ENCODE results near the gene RYR2. TPM values are rescaled to one million over a fixed set of nuclear protein-coding genes. Genes with fewer than 3 reads are reported as not detected.
A peak's percentile ranks its signal among the peaks of the same experiment; 100 is the strongest.

RYR2 gene
- total and polyA plus RNA-seq, 2 of the 8 experiments (the other 6 are each of a cell fraction or from before 2014, with no cell fraction given): 1.3 to 4.4 TPM

DNA sequence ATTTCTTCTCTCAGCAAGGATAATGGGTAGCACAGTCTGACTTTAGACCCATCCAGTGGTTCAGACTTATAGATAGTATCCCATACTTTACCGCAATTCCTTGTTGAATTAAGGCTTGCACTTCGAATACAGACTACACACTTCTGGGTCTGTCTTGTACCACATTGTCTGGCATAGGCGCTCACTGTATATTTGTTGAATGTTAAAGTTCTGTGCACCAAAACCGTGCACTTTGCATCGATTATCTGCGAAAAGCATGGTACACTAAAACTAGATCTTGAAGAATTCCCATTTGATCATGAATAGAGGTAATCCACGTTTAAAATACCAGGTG, 556 bp upstream of the RYR2 start:
- no peak overlapping the region for H2BK5ac ChIP-seq (ENCODE audit: low read depth, low read length)
- H4K5ac ChIP-seq (ENCODE audit: insufficient read length, low read depth, low read length): no peak overlapping the region
- no peak overlapping the region for H2BK12ac ChIP-seq (ENCODE audit: low read depth, low read length)
- H3K79me2 ChIP-seq (ENCODE audit: control insufficient read depth in 1 of 2, insufficient read depth in 2 of 2, low read length in 2 of 2): peaks cover 0 to 14% of the 10 kb centered on the region in 2 experiments; a peak in 2 of 4 replicates
- ChIA-PET CTCF (ENCODE audit: partially characterized antibody) (interaction anchor here (0.9 to 2.2 kb wide), 8 partner anchors 8 to 352 kb away, joined by 4 to 10 read pairs (median 5); no protein-coding TSS in a partner anchor), POLR2A (ENCODE audit: partially characterized antibody) (interaction anchor here (1.2 to 1.9 kb wide), 4 partner anchors 9 to 317 kb away, joined by 3 to 14 read pairs (median 3); no protein-coding TSS in a partner anchor)
- no peaks in the 10 kb centered on the region for H3K36me3 ChIP-seq (ENCODE audit: control insufficient read depth in 2 of 4, insufficient read depth in 4 of 4, low read length in 3 of 4)
- no peak overlapping the region for H3K27ac ChIP-seq (ENCODE audit: low read depth, low read length)
- DNase-seq (ENCODE audit: low read depth in 1 of 2, low spot score in 2 of 2) (no peak), FAIRE-seq (peak; percentile 32)
- TF ChIP-seq CHD2 (IDR thresholded peaks at IDR 0.05; ENCODE audit: low read length): no peak
- no peak for TF ChIP-seq TEAD4 (IDR thresholded peaks at IDR 0.05; ENCODE audit: low read depth, low read length)
- no peak for TF ChIP-seq SP4 (IDR thresholded peaks at IDR 0.05; ENCODE audit: low read length)
- TF ChIP-seq, protein P1, sequence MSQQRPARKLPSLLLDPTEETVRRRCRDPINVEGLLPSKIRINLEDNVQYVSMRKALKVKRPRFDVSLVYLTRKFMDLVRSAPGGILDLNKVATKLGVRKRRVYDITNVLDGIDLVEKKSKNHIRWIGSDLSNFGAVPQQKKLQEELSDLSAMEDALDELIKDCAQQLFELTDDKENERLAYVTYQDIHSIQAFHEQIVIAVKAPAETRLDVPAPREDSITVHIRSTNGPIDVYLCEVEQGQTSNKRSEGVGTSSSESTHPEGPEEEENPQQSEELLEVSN (IDR thresholded peaks at IDR 0.05): no peak
- TF ChIP-seq USF2 (IDR thresholded peaks at IDR 0.05; ENCODE audit: low read length): no peak
- no peak for TF ChIP-seq CBX8 (IDR thresholded peaks at IDR 0.05; ENCODE audit: borderline replicate concordance, low read depth, low read length)
- H4K91ac ChIP-seq (replicated peaks; ENCODE audit: insufficient read length, low read length): no peak overlapping the region
- no peak overlapping the region for H3K9ac ChIP-seq (replicated peaks in 1 of 4; ENCODE audit: extremely low read depth in 1 of 4, low read depth in 3 of 4, low read length in 3 of 4)
- H3K18ac ChIP-seq (ENCODE audit: extremely low read depth, low read length): no peak overlapping the region
- H3K4me2 ChIP-seq (ENCODE audit: insufficient read depth in 1 of 2, low read depth in 2 of 2, low read length in 2 of 2): peak overlapping the region; percentile 89 to 100
- H2AFZ ChIP-seq (ENCODE audit: low read length): 0 out of 2 replicates have a peak overlapping the region, but pooled peaks have one; percentile 48
- no peak overlapping the region for H3K14ac ChIP-seq (ENCODE audit: insufficient read length)
- no peak overlapping the region for H2BK20ac ChIP-seq (ENCODE audit: low read length)
- H2BK15ac ChIP-seq (ENCODE audit: low read length): no peak overlapping the region
- H4K20me1 ChIP-seq (replicated peaks in 1 of 2; ENCODE audit: control insufficient read depth in 1 of 2, insufficient read depth in 2 of 2, low read length in 2 of 2): peaks cover 0 to 7% of the 10 kb centered on the region in 2 experiments
- peak overlapping the region; percentile 35 to 58 (median 48); a peak in 6 of 8 replicates for H3K4me3 ChIP-seq (ENCODE audit: extremely low read depth in 1 of 4, insufficient read depth in 2 of 4, low read depth in 3 of 4, low read length in 4 of 4)
- peaks cover 1 to 36% (median 25%) of the 10 kb centered on the region in 4 experiments for H3K27me3 ChIP-seq (replicated peaks in 1 of 4; ENCODE audit: control insufficient read depth in 3 of 4, extremely low read depth in 1 of 4, insufficient read depth in 3 of 4, low read length in 3 of 4)
- H2BK120ac ChIP-seq (replicated peaks; ENCODE audit: low read depth, low read length): no peak overlapping the region
- WGBS, 2 experiments (ENCODE audit: extremely low coverage in 1 of 2, insufficient coverage in 1 of 2, insufficient read length in 1 of 2, insufficient replicate concordance in 2 of 2, low coverage in 1 of 2, low lambda C conversion rate in 2 of 2, missing lambda C conversion rate in 1 of 2): 49% methylated on average over 7 of the region's 7 CpGs; no CpG with 5 or more reads in 1 of the 2 experiments
- H3K23ac ChIP-seq (ENCODE audit: insufficient read length): no peak overlapping the region
- peaks cover 18% of the 10 kb centered on the region for H3K23me2 ChIP-seq (ENCODE audit: low read depth, low read length)
- peaks cover 4% of the 10 kb centered on the region; the same call in 1 of the 2 replicates for H3K79me1 ChIP-seq (ENCODE audit: low read depth, low read length)
- no peaks in the 10 kb centered on the region for H3K9me3 ChIP-seq (ENCODE audit: insufficient read depth in 2 of 2, low read depth in 1 of 2, low read length in 1 of 2)
- H3K4ac ChIP-seq (replicated peaks; ENCODE audit: insufficient read length, low read depth, low read length): no peak overlapping the region
- H3K4me1 ChIP-seq (replicated peaks in 1 of 4; ENCODE audit: control insufficient read depth in 3 of 4, insufficient read depth in 4 of 4, low read length in 3 of 4): peaks cover 4 to 29% (median 10%) of the 10 kb centered on the region in 4 experiments; a peak in 6 of 7 replicates
- no peak overlapping the region for H4K8ac ChIP-seq (ENCODE audit: extremely low read depth, insufficient read depth, low read length)
- H2AK5ac ChIP-seq (ENCODE audit: low read depth, low read length): no peak overlapping the region
- no peak overlapping the region for H3K56ac ChIP-seq (replicated peaks; ENCODE audit: insufficient read length, low read depth, low read length)
